GM21723 (cell line): ENCODE data around the gene EXPH5.
A peak's percentile ranks its signal among the peaks of the same experiment; 100 is the strongest.
"Not testable (repeated sequence)": the region's sequence is repeated elsewhere in the genome, so short reads cannot be mapped to it uniquely, and the experiment has no call there.

Experiments
- ATAC-seq: cut with Tn5 transposase; IDR thresholded peaks from one replicate; pipeline ENCODE4 v1.9.1; 2021; ENCODE audit warnings: mild to moderate bottlenecking, moderate library complexity; ENCODE audit not compliant: unreplicated experiment

The EXPH5 gene

GRCh38 chr11:108601150-108601549, 7.6 kb upstream of the EXPH5 start:
- no peak for ATAC-seq

- ATAC-seq = no peak
Observed at GRCh38 chr11:108599978-108600377, 6.4 kb upstream of the EXPH5 start.

GRCh38 chr11:108597736-108598355, 4.3 kb upstream of the EXPH5 start:
- no peak for ATAC-seq

- ATAC-seq = no peak
Observed at GRCh38 chr11:108596701-108597100, 3.1 kb upstream of the EXPH5 start.

- no peak for ATAC-seq
Observed at GRCh38 chr11:108593923-108594434, 411 bp upstream of the EXPH5 start.

GRCh38 chr11:108592591-108593213, 866 bp downstream of the EXPH5 start:
- ATAC-seq = peak; percentile 35

GRCh38 chr11:108591893-108592292, 1.7 kb downstream of the EXPH5 start:
- no peak for ATAC-seq

GRCh38 chr11:108589136-108589535, 4.4 kb downstream of the EXPH5 start:
- ATAC-seq = no peak

GRCh38 chr11:108588287-108588686, 5.3 kb downstream of the EXPH5 start:
- ATAC-seq = no peak

GRCh38 chr11:108587109-108587508, 6.5 kb downstream of the EXPH5 start:
- peak; percentile 67 for ATAC-seq

GRCh38 chr11:108586600-108586999, 7.0 kb downstream of the EXPH5 start:
- ATAC-seq = no peak

GRCh38 chr11:108586185-108586584, 7.4 kb downstream of the EXPH5 start:
- ATAC-seq = not testable (repeated sequence)

GRCh38 chr11:108584973-108585372, 8.6 kb downstream of the EXPH5 start:
- no peak for ATAC-seq

- no peak for ATAC-seq
Observed at GRCh38 chr11:108580645-108581044, 12.9 kb downstream of the EXPH5 start.

- ATAC-seq = no peak
Observed at GRCh38 chr11:108580043-108580442, 13.5 kb downstream of the EXPH5 start.

GRCh38 chr11:108576523-108576922, 17.0 kb downstream of the EXPH5 start:
- ATAC-seq = no peak

GRCh38 chr11:108574675-108575074, 18.9 kb downstream of the EXPH5 start:
- ATAC-seq = no peak

GRCh38 chr11:108571001-108571400, 22.6 kb downstream of the EXPH5 start:
- ATAC-seq = no peak

GRCh38 chr11:108569896-108570295, 23.7 kb downstream of the EXPH5 start:
- no peak for ATAC-seq

GRCh38 chr11:108568195-108568858, 25.2 kb downstream of the EXPH5 start:
- no peak for ATAC-seq

GRCh38 chr11:108565653-108566052, 27.9 kb downstream of the EXPH5 start:
- no peak for ATAC-seq
